GM10248 (cell line): Measurements from ENCODE around the gene LYRM2.

ENCODE experiments used
- CTCF ChIA-PET: fragments of 300-600 bp; sonication (Branson Sonifier 250); formaldehyde crosslinking; extraction: SDS; loops from one replicate; lab custom pipeline; 2021; ENCODE audit warnings: antibody characterized with exemption; lab: Yijun Ruan, JAX
- POLR2A ChIA-PET: fragments of 350-650 bp; sonication (Branson Sonifier 250); formaldehyde crosslinking; extraction: SDS; loops from one replicate; lab custom pipeline; 2020; ENCODE audit warnings: antibody characterized with exemption; lab: Yijun Ruan, JAX
- DNase-seq: peaks from one replicate; pipeline ENCODE4 v3.0.0; 2012; ENCODE audit errors: extremely low spot score
- TF ChIP-seq, protein P1 (sequence below): IDR thresholded peaks from 2 replicates; pipeline ENCODE4 v1.5.1; 2012; ENCODE audit warnings: mild to moderate bottlenecking, low read depth; ENCODE audit errors: extremely low read depth, missing control alignments, control extremely low read depth

The LYRM2 gene

GRCh38 chr6:89520736-89521135, 117.8 kb downstream of the LYRM2 start:
- ChIA-PET POLR2A (no interaction called here), CTCF (interaction anchor here (1.0 to 1.7 kb wide), 2 partner anchors 15 to 88 kb away, joined by 3 read pairs; partner anchors contain the start of gene ANKRD6)
- TF ChIP-seq, protein P1, sequence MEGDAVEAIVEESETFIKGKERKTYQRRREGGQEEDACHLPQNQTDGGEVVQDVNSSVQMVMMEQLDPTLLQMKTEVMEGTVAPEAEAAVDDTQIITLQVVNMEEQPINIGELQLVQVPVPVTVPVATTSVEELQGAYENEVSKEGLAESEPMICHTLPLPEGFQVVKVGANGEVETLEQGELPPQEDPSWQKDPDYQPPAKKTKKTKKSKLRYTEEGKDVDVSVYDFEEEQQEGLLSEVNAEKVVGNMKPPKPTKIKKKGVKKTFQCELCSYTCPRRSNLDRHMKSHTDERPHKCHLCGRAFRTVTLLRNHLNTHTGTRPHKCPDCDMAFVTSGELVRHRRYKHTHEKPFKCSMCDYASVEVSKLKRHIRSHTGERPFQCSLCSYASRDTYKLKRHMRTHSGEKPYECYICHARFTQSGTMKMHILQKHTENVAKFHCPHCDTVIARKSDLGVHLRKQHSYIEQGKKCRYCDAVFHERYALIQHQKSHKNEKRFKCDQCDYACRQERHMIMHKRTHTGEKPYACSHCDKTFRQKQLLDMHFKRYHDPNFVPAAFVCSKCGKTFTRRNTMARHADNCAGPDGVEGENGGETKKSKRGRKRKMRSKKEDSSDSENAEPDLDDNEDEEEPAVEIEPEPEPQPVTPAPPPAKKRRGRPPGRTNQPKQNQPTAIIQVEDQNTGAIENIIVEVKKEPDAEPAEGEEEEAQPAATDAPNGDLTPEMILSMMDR = no peak
- no peak for DNase-seq

- no peak for DNase-seq
- CTCF ChIA-PET = no interaction called here
- TF ChIP-seq, protein P1 = no peak
- POLR2A ChIA-PET = no interaction called here
Observed at GRCh38 chr6:89518352-89519055, 120.0 kb downstream of the LYRM2 start.
